ENCODE results near the gene GRIN2A. TPM values are rescaled to one million over a fixed set of nuclear protein-coding genes. Genes with fewer than 3 reads are reported as not detected.

Gene GRIN2A
- total RNA-seq, 1 experiment from 2014 or later, result not detected

- DNase-seq, result no peak
- Histone ChIP-seq H3K79me2 (ENCODE audit: low read length) (no peaks in the 10 kb centered on the region), H3K9me2 (replicated peaks; ENCODE audit: insufficient read depth, low read length) (no peaks in the 10 kb centered on the region), H3K36me3 (ENCODE audit: insufficient read depth, low read length) (no peaks in the 10 kb centered on the region), H4K20me1 (ENCODE audit: insufficient read depth, low read depth, low read length) (no peaks in the 10 kb centered on the region), H3K4me3 (ENCODE audit: low read length) (no peak overlapping the region), H2AFZ (ENCODE audit: low read length) (no peak overlapping the region), H3K4me1 (ENCODE audit: low read length) (no peaks in the 10 kb centered on the region), H3K9me3 (ENCODE audit: low read length) (no peaks in the 10 kb centered on the region), H3K27ac (ENCODE audit: low read length) (no peak overlapping the region), H3K9ac (ENCODE audit: low read length) (no peak overlapping the region), H3K4me2 (ENCODE audit: low read depth, low read length, poor library complexity, severe bottlenecking) (no peak overlapping the region), H3K27me3 (ENCODE audit: low read length) (no peaks in the 10 kb centered on the region)
Observed at GRCh38 chr16:10180042-10180770, 2.0 kb downstream of the GRIN2A start.

GRCh38 chr16:10178526-10178925 lies 3.7 kb downstream of the GRIN2A start:
- Histone ChIP-seq H3K9ac (ENCODE audit: low read length) (no peak overlapping the region), H3K36me3 (ENCODE audit: insufficient read depth, low read length) (no peaks in the 10 kb centered on the region), H3K9me3 (ENCODE audit: low read length) (no peaks in the 10 kb centered on the region), H4K20me1 (ENCODE audit: insufficient read depth, low read depth, low read length) (no peaks in the 10 kb centered on the region), H3K4me2 (ENCODE audit: low read depth, low read length, poor library complexity, severe bottlenecking) (no peak overlapping the region), H3K9me2 (replicated peaks; ENCODE audit: insufficient read depth, low read length) (no peaks in the 10 kb centered on the region), H3K4me3 (ENCODE audit: low read length) (no peak overlapping the region), H3K27ac (ENCODE audit: low read length) (no peak overlapping the region), H2AFZ (ENCODE audit: low read length) (no peak overlapping the region), H3K4me1 (ENCODE audit: low read length) (no peaks in the 10 kb centered on the region), H3K27me3 (ENCODE audit: low read length) (no peaks in the 10 kb centered on the region), H3K79me2 (ENCODE audit: low read length) (no peaks in the 10 kb centered on the region)
- DNase-seq, result no peak

GRCh38 chr16:10178080-10178479 lies 4.1 kb downstream of the GRIN2A start:
- no peak overlapping the region for H3K9ac ChIP-seq (ENCODE audit: low read length)
- no peaks in the 10 kb centered on the region for H3K9me3 ChIP-seq (ENCODE audit: low read length)
- no peak overlapping the region for H3K4me3 ChIP-seq (ENCODE audit: low read length)
- no peaks in the 10 kb centered on the region for H3K4me1 ChIP-seq (ENCODE audit: low read length)
- no peaks in the 10 kb centered on the region for H3K27me3 ChIP-seq (ENCODE audit: low read length)
- no peak overlapping the region for H3K27ac ChIP-seq (ENCODE audit: low read length)
- H3K79me2 ChIP-seq (ENCODE audit: low read length), result no peaks in the 10 kb centered on the region
- no peaks in the 10 kb centered on the region for H3K36me3 ChIP-seq (ENCODE audit: insufficient read depth, low read length)
- H4K20me1 ChIP-seq (ENCODE audit: insufficient read depth, low read depth, low read length), result no peaks in the 10 kb centered on the region
- DNase-seq, result no peak
- H3K4me2 ChIP-seq (ENCODE audit: low read depth, low read length, poor library complexity, severe bottlenecking), result no peak overlapping the region
- H3K9me2 ChIP-seq (replicated peaks; ENCODE audit: insufficient read depth, low read length), result no peaks in the 10 kb centered on the region
- no peak overlapping the region for H2AFZ ChIP-seq (ENCODE audit: low read length)

GRCh38 chr16:10172848-10173655 lies 9.2 kb downstream of the GRIN2A start:
- H4K20me1 ChIP-seq (ENCODE audit: insufficient read depth, low read depth, low read length), result no peaks in the 10 kb centered on the region
- no peaks in the 10 kb centered on the region for H3K9me2 ChIP-seq (replicated peaks; ENCODE audit: insufficient read depth, low read length)
- H3K79me2 ChIP-seq (ENCODE audit: low read length), result no peaks in the 10 kb centered on the region
- H3K27ac ChIP-seq (ENCODE audit: low read length), result no peak overlapping the region
- H3K36me3 ChIP-seq (ENCODE audit: insufficient read depth, low read length), result no peaks in the 10 kb centered on the region
- H3K4me1 ChIP-seq (ENCODE audit: low read length), result no peaks in the 10 kb centered on the region
- H2AFZ ChIP-seq (ENCODE audit: low read length), result no peak overlapping the region
- DNase-seq, result no peak
- no peak overlapping the region for H3K9ac ChIP-seq (ENCODE audit: low read length)
- H3K27me3 ChIP-seq (ENCODE audit: low read length), result no peaks in the 10 kb centered on the region
- H3K4me3 ChIP-seq (ENCODE audit: low read length), result no peak overlapping the region
- H3K4me2 ChIP-seq (ENCODE audit: low read depth, low read length, poor library complexity, severe bottlenecking), result no peak overlapping the region
- no peaks in the 10 kb centered on the region for H3K9me3 ChIP-seq (ENCODE audit: low read length)

- DNase-seq, result no peak
- Histone ChIP-seq H3K4me1 (ENCODE audit: low read length) (no peaks in the 10 kb centered on the region), H3K4me3 (ENCODE audit: low read length) (no peak overlapping the region), H3K9me3 (ENCODE audit: low read length) (no peaks in the 10 kb centered on the region), H3K36me3 (ENCODE audit: insufficient read depth, low read length) (no peaks in the 10 kb centered on the region), H3K27me3 (ENCODE audit: low read length) (no peaks in the 10 kb centered on the region), H3K4me2 (ENCODE audit: low read depth, low read length, poor library complexity, severe bottlenecking) (no peak overlapping the region), H2AFZ (ENCODE audit: low read length) (no peak overlapping the region), H3K9me2 (replicated peaks; ENCODE audit: insufficient read depth, low read length) (no peaks in the 10 kb centered on the region), H3K79me2 (ENCODE audit: low read length) (no peaks in the 10 kb centered on the region), H4K20me1 (ENCODE audit: insufficient read depth, low read depth, low read length) (no peaks in the 10 kb centered on the region), H3K27ac (ENCODE audit: low read length) (no peak overlapping the region), H3K9ac (ENCODE audit: low read length) (no peak overlapping the region)
Observed at GRCh38 chr16:10171221-10171620, 11.0 kb downstream of the GRIN2A start.

- Histone ChIP-seq H3K79me2 (ENCODE audit: low read length) (no peaks in the 10 kb centered on the region), H3K9me2 (replicated peaks; ENCODE audit: insufficient read depth, low read length) (no peaks in the 10 kb centered on the region), H3K9me3 (ENCODE audit: low read length) (no peaks in the 10 kb centered on the region), H3K9ac (ENCODE audit: low read length) (no peak overlapping the region), H3K27me3 (ENCODE audit: low read length) (no peaks in the 10 kb centered on the region), H2AFZ (ENCODE audit: low read length) (no peak overlapping the region), H4K20me1 (ENCODE audit: insufficient read depth, low read depth, low read length) (no peaks in the 10 kb centered on the region), H3K4me3 (ENCODE audit: low read length) (no peak overlapping the region), H3K4me1 (ENCODE audit: low read length) (no peaks in the 10 kb centered on the region), H3K4me2 (ENCODE audit: low read depth, low read length, poor library complexity, severe bottlenecking) (no peak overlapping the region), H3K27ac (ENCODE audit: low read length) (no peak overlapping the region), H3K36me3 (ENCODE audit: insufficient read depth, low read length) (no peaks in the 10 kb centered on the region)
- no peak for DNase-seq
Observed at GRCh38 chr16:10169904-10170410, 12.3 kb downstream of the GRIN2A start.

GRCh38 chr16:10169031-10169430 lies 13.2 kb downstream of the GRIN2A start:
- no peaks in the 10 kb centered on the region for H3K9me2 ChIP-seq (replicated peaks; ENCODE audit: insufficient read depth, low read length)
- no peaks in the 10 kb centered on the region for H3K27me3 ChIP-seq (ENCODE audit: low read length)
- no peak overlapping the region for H3K9ac ChIP-seq (ENCODE audit: low read length)
- H3K36me3 ChIP-seq (ENCODE audit: insufficient read depth, low read length), result no peaks in the 10 kb centered on the region
- no peak overlapping the region for H3K4me2 ChIP-seq (ENCODE audit: low read depth, low read length, poor library complexity, severe bottlenecking)
- H4K20me1 ChIP-seq (ENCODE audit: insufficient read depth, low read depth, low read length), result no peaks in the 10 kb centered on the region
- no peak overlapping the region for H3K27ac ChIP-seq (ENCODE audit: low read length)
- H3K4me1 ChIP-seq (ENCODE audit: low read length), result no peaks in the 10 kb centered on the region
- no peaks in the 10 kb centered on the region for H3K9me3 ChIP-seq (ENCODE audit: low read length)
- DNase-seq, result no peak
- H3K4me3 ChIP-seq (ENCODE audit: low read length), result no peak overlapping the region
- H3K79me2 ChIP-seq (ENCODE audit: low read length), result no peaks in the 10 kb centered on the region
- H2AFZ ChIP-seq (ENCODE audit: low read length), result no peak overlapping the region

- H3K4me3 ChIP-seq (ENCODE audit: low read length), result no peak overlapping the region
- H2AFZ ChIP-seq (ENCODE audit: low read length), result no peak overlapping the region
- no peak for DNase-seq
- no peaks in the 10 kb centered on the region for H3K27me3 ChIP-seq (ENCODE audit: low read length)
- H3K9me3 ChIP-seq (ENCODE audit: low read length), result no peaks in the 10 kb centered on the region
- H3K36me3 ChIP-seq (ENCODE audit: insufficient read depth, low read length), result no peaks in the 10 kb centered on the region
- no peaks in the 10 kb centered on the region for H4K20me1 ChIP-seq (ENCODE audit: insufficient read depth, low read depth, low read length)
- no peak overlapping the region for H3K4me2 ChIP-seq (ENCODE audit: low read depth, low read length, poor library complexity, severe bottlenecking)
- H3K79me2 ChIP-seq (ENCODE audit: low read length), result no peaks in the 10 kb centered on the region
- no peak overlapping the region for H3K9ac ChIP-seq (ENCODE audit: low read length)
- H3K27ac ChIP-seq (ENCODE audit: low read length), result no peak overlapping the region
- H3K4me1 ChIP-seq (ENCODE audit: low read length), result peaks cover 5% of the 10 kb centered on the region
- no peaks in the 10 kb centered on the region for H3K9me2 ChIP-seq (replicated peaks; ENCODE audit: insufficient read depth, low read length)
Observed at GRCh38 chr16:10168258-10168657, 14.0 kb downstream of the GRIN2A start.
